NCI-H69 (cell line): Measurements from ENCODE around the gene CELF5.

Experiments
- DNase-seq: peaks from one replicate; lab custom pipeline; 2025; lab: John Stamatoyannopoulos, UW

Gene CELF5

GRCh38 chr19:3344608-3345598 lies 120.4 kb downstream of the CELF5 start:
- DNase-seq: no peak

GRCh38 chr19:3345850-3346460 lies 121.5 kb downstream of the CELF5 start:
- DNase-seq: no peak
